IMR-90 (cell line): ENCODE results near the gene ANKLE1. TPM values are rescaled to one million over a fixed set of nuclear protein-coding genes. Genes with fewer than 3 reads are reported as not detected.

Experiments
- ATAC-seq: fragments of 200-7000 bp; cut with Tn5 transposase; 2 replicates; pipeline ENCODE4 v1.9.1; 2020; ENCODE audit warnings: low read depth, mild to moderate bottlenecking, moderate library complexity
- BruUV-seq: library from RNA; stranded (reverse); fragments of 400-500 nt; replicated peaks from 2 replicates; lab custom pipeline; 2021; lab: Mats Ljungman, UMichigan
- CTCF ChIA-PET: fragments of 300-600 bp; formaldehyde crosslinking; extraction: SDS; loops from one replicate; lab custom pipeline; 2021; ENCODE audit warnings: antibody characterized with exemption; lab: Yijun Ruan, JAX
- POLR2A ChIA-PET: fragments of 300-600 bp; sonication (Branson Sonifier 250); formaldehyde crosslinking; loops from one replicate; lab custom pipeline; 2022; ENCODE audit warnings: antibody characterized with exemption; ENCODE audit not compliant: unreplicated experiment; lab: Charles Lee
- DNase-seq: peaks from one replicate; pipeline ENCODE4 v3.0.0; 2013
- H2AFZ ChIP-seq: replicated peaks from 2 replicates; pipeline ENCODE3; 2013; ENCODE audit warnings: low read length, mild to moderate bottlenecking; ENCODE audit not compliant: poor library complexity
- H2AK5ac ChIP-seq: 2 replicates; pipeline ENCODE4 v1.6.1; 2013; ENCODE audit warnings: low read depth, low read length, inconsistent platforms
- H2AK9ac ChIP-seq: replicated peaks from 2 replicates; pipeline ENCODE3; 2013; ENCODE audit warnings: mild to moderate bottlenecking, low read depth, low read length, moderate library complexity; ENCODE audit not compliant: poor library complexity
- H2BK120ac ChIP-seq: 2 replicates; pipeline ENCODE4 v1.6.1; 2013; ENCODE audit warnings: low read depth, low read length, inconsistent platforms
- H2BK15ac ChIP-seq: 3 replicates; pipeline ENCODE4 v1.6.1; 2013; ENCODE audit warnings: low read depth, low read length, inconsistent platforms
- H2BK20ac ChIP-seq: 2 replicates; pipeline ENCODE4 v1.6.1; 2013; ENCODE audit warnings: low read depth, mild to moderate bottlenecking, inconsistent platforms, low read length, moderate library complexity
- H2BK5ac ChIP-seq: 2 replicates; pipeline ENCODE4 v1.6.1; 2013; ENCODE audit warnings: mild to moderate bottlenecking, low read depth, low read length, inconsistent platforms; ENCODE audit not compliant: poor library complexity, severe bottlenecking
- H3K14ac ChIP-seq: replicated peaks from 2 replicates; pipeline ENCODE4 v1.6.1; 2013; ENCODE audit warnings: low read depth, low read length, inconsistent platforms
- H3K18ac ChIP-seq: 2 replicates; pipeline ENCODE4 v1.6.1; 2013; ENCODE audit warnings: low read depth, low read length, control low read depth
- H3K23ac ChIP-seq: 2 replicates; pipeline ENCODE4 v1.6.1; 2013; ENCODE audit warnings: low read depth, low read length, inconsistent platforms
- H3K27ac ChIP-seq: 2 replicates; pipeline ENCODE4 v1.5.1; 2013; ENCODE audit warnings: mild to moderate bottlenecking, control low read depth, low read length; ENCODE audit not compliant: insufficient read depth
- H3K27me3 ChIP-seq: 2 replicates; pipeline ENCODE4 v1.6.1; 2013; ENCODE audit warnings: low read length; ENCODE audit not compliant: control insufficient read depth, insufficient read depth
- H3K36me3 ChIP-seq: 2 replicates; pipeline ENCODE4 v1.6.1; 2013; ENCODE audit warnings: low read length, mixed read lengths; ENCODE audit not compliant: control insufficient read depth, insufficient read depth
- H3K4ac ChIP-seq: 2 replicates; pipeline ENCODE4 v1.6.1; 2013; ENCODE audit warnings: low read depth, low read length, inconsistent platforms
- H3K4me1 ChIP-seq: 2 replicates; pipeline ENCODE4 v1.6.1; 2013; ENCODE audit warnings: low read length, mixed read lengths; ENCODE audit not compliant: control insufficient read depth, insufficient read depth
- H3K4me2 ChIP-seq: 2 replicates; pipeline ENCODE4 v1.6.1; 2013; ENCODE audit warnings: low read depth, mild to moderate bottlenecking, control low read depth, low read length, moderate library complexity
- H3K4me3 ChIP-seq: 2 replicates; pipeline ENCODE4 v1.5.1; 2013; ENCODE audit warnings: low read depth, mild to moderate bottlenecking, control low read depth, low read length, moderate library complexity; ENCODE audit not compliant: insufficient read depth
- H3K56ac ChIP-seq: 2 replicates; pipeline ENCODE4 v1.6.1; 2013; ENCODE audit warnings: low read length, inconsistent platforms; ENCODE audit not compliant: insufficient read depth; ENCODE audit errors: extremely low read depth
- H3K79me1 ChIP-seq, 2 experiments: 2 replicates each; pipeline ENCODE4 v1.6.1; 2013; ENCODE audit warnings: low read length in 2 of 2, inconsistent platforms in 1 of 2, low read depth in 1 of 2
- H3K9ac ChIP-seq: 2 replicates; pipeline ENCODE4 v1.6.1; 2013; ENCODE audit warnings: low read depth, low read length, control low read depth
- H3K9me1 ChIP-seq: 2 replicates; pipeline ENCODE4 v1.6.1; 2013; ENCODE audit warnings: low read length, inconsistent platforms; ENCODE audit not compliant: insufficient read depth
- H3K9me3 ChIP-seq: 2 replicates; pipeline ENCODE4 v1.6.1; 2013; ENCODE audit warnings: low read length; ENCODE audit not compliant: control insufficient read depth, insufficient read depth
- H4K20me1 ChIP-seq: 2 replicates; pipeline ENCODE4 v1.6.1; 2013; ENCODE audit warnings: low read length, inconsistent platforms; ENCODE audit not compliant: insufficient read depth
- H4K5ac ChIP-seq: 2 replicates; pipeline ENCODE4 v1.6.1; 2013; ENCODE audit warnings: mild to moderate bottlenecking, low read depth, low read length, control low read depth
- H4K8ac ChIP-seq, 2 experiments: 2 replicates each; pipeline ENCODE4 v1.6.1; 2013; ENCODE audit warnings: low read depth in 2 of 2, low read length in 2 of 2, control low read depth in 1 of 2, inconsistent platforms in 1 of 2
- H4K91ac ChIP-seq: 2 replicates; pipeline ENCODE4 v1.6.1; 2013; ENCODE audit warnings: low read depth, low read length, inconsistent platforms; ENCODE audit not compliant: insufficient read depth
- BHLHE40 ChIP-seq: fragments of 150-350 bp; IDR thresholded peaks from 2 replicates; pipeline ENCODE4 v1.6.1; 2016; ENCODE audit warnings: mild to moderate bottlenecking, low read depth, low read length
- CEBPB ChIP-seq: IDR thresholded peaks from 2 replicates; pipeline ENCODE4 v1.6.1; 2012; ENCODE audit warnings: low read depth, low read length, improper control_type of control experiment
- CHD1 ChIP-seq: IDR thresholded peaks from 2 replicates; pipeline ENCODE4 v1.6.1; 2012; ENCODE audit warnings: low read depth, low read length, improper control_type of control experiment
- CTCF ChIP-seq: conservative IDR thresholded peaks from 2 replicates; pipeline ENCODE4 v1.5.1; 2012; ENCODE audit warnings: mild to moderate bottlenecking, low read depth, low read length, improper control_type of control experiment
- ELK1 ChIP-seq: fragments of 150-350 bp; IDR thresholded peaks from 2 replicates; pipeline ENCODE4 v1.6.1; 2016; ENCODE audit warnings: low read depth, mild to moderate bottlenecking, low read length, moderate library complexity, borderline replicate concordance
- FOS ChIP-seq: fragments of 150-350 bp; IDR thresholded peaks from 2 replicates; pipeline ENCODE4 v1.6.1; 2016; ENCODE audit warnings: low read depth, low read length
- MAFK ChIP-seq: IDR thresholded peaks from 2 replicates; pipeline ENCODE4 v1.6.1; 2012; ENCODE audit warnings: low read depth, low read length, improper control_type of control experiment
- MAZ ChIP-seq: IDR thresholded peaks from 2 replicates; pipeline ENCODE4 v1.6.1; 2012; ENCODE audit warnings: low read depth, mild to moderate bottlenecking, low read length, improper control_type of control experiment, moderate library complexity, borderline replicate concordance
- MXI1 ChIP-seq: IDR thresholded peaks from 2 replicates; pipeline ENCODE4 v1.6.1; 2012; ENCODE audit warnings: low read depth, mild to moderate bottlenecking, low read length, moderate library complexity, borderline replicate concordance
- NFE2L2 ChIP-seq: fragments of 150-350 bp; IDR thresholded peaks from 2 replicates; pipeline ENCODE4 v1.6.1; 2016; ENCODE audit warnings: low read depth, mild to moderate bottlenecking, low read length
- POLR2A ChIP-seq: IDR thresholded peaks from 2 replicates; pipeline ENCODE4 v1.6.1; 2012; ENCODE audit warnings: mild to moderate bottlenecking, low read depth, low read length
- RAD21 ChIP-seq: IDR thresholded peaks from 2 replicates; pipeline ENCODE4 v1.6.1; 2012; ENCODE audit warnings: low read length, improper control_type of control experiment
- RCOR1 ChIP-seq: IDR thresholded peaks from 2 replicates; pipeline ENCODE4 v1.6.1; 2012; ENCODE audit warnings: mild to moderate bottlenecking, low read length, improper control_type of control experiment; ENCODE audit not compliant: insufficient replicate concordance
- RFX5 ChIP-seq: IDR thresholded peaks from 2 replicates; pipeline ENCODE4 v1.8.0; 2012; ENCODE audit warnings: low read depth, mild to moderate bottlenecking, low read length, moderate library complexity
- SMC3 ChIP-seq: fragments of 150-350 bp; IDR thresholded peaks from 2 replicates; pipeline ENCODE4 v1.6.1; 2016; ENCODE audit warnings: low read depth, mild to moderate bottlenecking, antibody characterized with exemption, low read length, moderate library complexity
- USF2 ChIP-seq: fragments of 150-350 bp; IDR thresholded peaks from 2 replicates; pipeline ENCODE4 v1.6.1; 2017; ENCODE audit warnings: mild to moderate bottlenecking, antibody characterized with exemption, low read length, low read depth
- WGBS, 2 experiments: methylation state at CpG; one replicate each; pipeline versions ENCODE4 v1.1.5 to v1.1.7; 2013; ENCODE audit warnings: missing lambda C conversion rate in 2 of 2; ENCODE audit not compliant: insufficient read length in 1 of 2; ENCODE audit errors: extremely low coverage in 2 of 2; 5-methylcytosine and 5-hydroxymethylcytosine counted together
- dilution Hi-C: fragments of 300-500 bp; cut with HindIII; formaldehyde crosslinking; loops from one replicate; pipeline ENCODE4 v1.14.3; 2018; ENCODE audit warnings: low sequenced_read_pairs; ENCODE audit not compliant: unreplicated experiment
- in situ Hi-C: fragments of 300-500 bp; cut with MboI; formaldehyde crosslinking; loops from 3 replicates; pipeline ENCODE4 v1.14.3; 2019; ENCODE audit warnings: low sequenced_read_pairs, inconsistent platforms, mixed read lengths
- intact Hi-C: fragments of 100-400 bp; cut with micrococcal nuclease; formaldehyde crosslinking; loops from 2 replicates; pipeline ENCODE4 v1.10.0; 2022
- polyA plus RNA-seq, 3 experiments: library from polyadenylated mRNA; depleted of rRNA; stranded (reverse); fragments of >200 nt; gene quantifications; 2 replicates each; pipeline ENCODE4 v1.2.3, GENCODE V29; 2012; ENCODE audit warnings: low replicate concordance in 1 of 3
- total RNA-seq: library from RNA; depleted of rRNA; stranded (reverse); fragments of >200 nt; gene quantifications from 2 replicates; pipeline ENCODE4 v1.2.3, GENCODE V29; 2012

The ANKLE1 gene
- total and polyA plus RNA-seq, 2 of the 4 experiments (the other 2 are of a cell fraction) = under 0.01 to 0.87 TPM

GRCh38 chr19:17240826-17241399 is 40.8 kb upstream of the ANKLE1 start:
- H2BK120ac ChIP-seq = no peak overlapping the region
- no peak overlapping the region for H3K9ac ChIP-seq
- in situ Hi-C loops = no loop called here
- H2AK9ac ChIP-seq = no peak overlapping the region
- 93% methylated on average over 4 of the region's 6 CpGs; no CpG with 5 or more reads in 1 of the 2 experiments for WGBS, 2 experiments
- H3K9me1 ChIP-seq = peaks cover 6% of the 10 kb centered on the region; the same call in 1 of the 2 replicates
- no peak for TF ChIP-seq CHD1
- no peak for TF ChIP-seq ELK1
- no peak for TF ChIP-seq RCOR1
- no peak for TF ChIP-seq BHLHE40
- no peak for TF ChIP-seq SMC3
- no peak for TF ChIP-seq MXI1
- TF ChIP-seq RAD21 = no peak
- no peak for TF ChIP-seq USF2
- TF ChIP-seq FOS = no peak
- no peak for TF ChIP-seq NFE2L2
- no peak for TF ChIP-seq MAZ
- TF ChIP-seq CTCF = no peak
- no peak for TF ChIP-seq POLR2A
- TF ChIP-seq RFX5 = no peak
- no peak for TF ChIP-seq CEBPB
- TF ChIP-seq MAFK = no peak
- no peaks in the 10 kb centered on the region for H3K9me3 ChIP-seq
- no peak overlapping the region for H3K18ac ChIP-seq
- H2AK5ac ChIP-seq = no peak overlapping the region
- H3K4me3 ChIP-seq = no peak overlapping the region
- H4K91ac ChIP-seq = no peak overlapping the region
- intact Hi-C loops = no loop called here
- no peak overlapping the region for H3K27ac ChIP-seq
- no peak overlapping the region for H2BK20ac ChIP-seq
- H3K4me1 ChIP-seq = peaks cover 8% of the 10 kb centered on the region; the same call in 1 of the 2 replicates
- peaks cover 28% of the 10 kb centered on the region for H4K20me1 ChIP-seq
- dilution Hi-C loops = no loop called here
- H3K14ac ChIP-seq = no peak overlapping the region
- H3K36me3 ChIP-seq = peaks cover 19% of the 10 kb centered on the region
- H2BK5ac ChIP-seq = no peak overlapping the region
- H3K4ac ChIP-seq = no peak overlapping the region
- H3K4me2 ChIP-seq = no peak overlapping the region
- H2AFZ ChIP-seq = no peak overlapping the region
- no peak overlapping the region for H2BK15ac ChIP-seq
- no peaks in the 10 kb centered on the region for H3K27me3 ChIP-seq
- POLR2A ChIA-PET = no interaction called here
- H3K56ac ChIP-seq = no peak overlapping the region
- ATAC-seq = no peak
- peaks cover 32 to 62% of the 10 kb centered on the region in 2 experiments for H3K79me1 ChIP-seq
- no peak for DNase-seq
- H4K5ac ChIP-seq = no peak overlapping the region
- no peak overlapping the region for H4K8ac ChIP-seq
- CTCF ChIA-PET = no interaction called here
- BruUV-seq = no TSS peak
- no peak overlapping the region for H3K23ac ChIP-seq
